Stimulated activated CD4-positive, alpha-beta T cell treated with anti-CD3 and anti-CD28 coated beads, Interleukin-12 subunit alpha, Interleukin-12 subunit beta, amount 100 ng/mL, for 4 hours (primary cell): ENCODE data around the gene CORO1C.
"Not testable (repeated sequence)": the region's sequence is repeated elsewhere in the genome, so short reads cannot be mapped to it uniquely, and the experiment has no call there.

Source experiments
- DNase-seq: peaks from one replicate; pipeline ENCODE4 v3.0.0-alpha.2; 2020

Gene CORO1C

GRCh38 chr12:108731105-108731865 is at the start of gene CORO1C:
Gene CORO1C, minus strand, starts transcription at chr12:108731518. Its CDS starts 30,200 bp downstream, at chr12:108701318.
- peak; percentile 91 for DNase-seq

- DNase-seq: no peak
Measured at GRCh38 chr12:108779998-108780688, 48.8 kb upstream of the CORO1C start.

DNA sequence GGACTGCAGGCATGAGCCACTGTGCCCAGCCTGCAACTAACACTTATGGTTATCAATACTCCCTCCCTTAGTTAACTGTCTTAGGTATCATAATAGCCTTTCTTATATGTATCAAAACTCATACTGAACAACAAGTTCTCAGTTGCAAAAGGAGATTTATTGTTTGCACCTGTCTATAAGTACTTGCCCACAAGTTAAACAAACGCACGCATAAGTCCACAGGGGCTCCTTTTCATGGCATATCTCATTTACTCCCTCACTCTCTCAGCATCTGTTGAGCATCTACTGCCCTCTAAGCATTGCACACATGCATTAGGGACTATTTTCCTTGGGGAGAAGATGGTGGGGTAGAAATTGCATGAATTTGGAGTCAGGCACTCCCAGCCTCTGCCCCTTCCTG is 46.7 kb upstream of the CORO1C start:
- DNase-seq: no peak

DNA sequence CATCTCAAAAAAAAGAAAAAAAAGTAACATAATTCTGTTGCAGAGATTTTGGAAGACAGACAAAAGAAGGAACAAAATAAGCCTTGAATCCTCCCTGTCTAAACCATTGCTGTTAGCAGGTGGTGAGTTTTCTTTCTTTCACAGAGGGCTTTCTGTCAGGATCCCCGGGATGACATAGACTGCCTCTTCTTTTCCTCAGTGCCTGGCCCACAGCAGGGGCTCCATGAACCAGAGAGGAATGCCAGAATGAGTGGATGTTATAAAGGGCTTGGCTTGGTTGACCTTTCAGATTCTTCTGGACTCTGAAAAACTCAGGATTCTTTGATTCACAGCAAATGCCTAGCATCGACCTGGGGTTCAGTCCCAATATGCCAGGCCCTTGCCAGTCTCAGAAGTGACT is 45.8 kb upstream of the CORO1C start:
- DNase-seq: no peak

- DNase-seq: no peak
Measured at GRCh38 chr12:108773798-108774788, 42.8 kb upstream of the CORO1C start.

DNA sequence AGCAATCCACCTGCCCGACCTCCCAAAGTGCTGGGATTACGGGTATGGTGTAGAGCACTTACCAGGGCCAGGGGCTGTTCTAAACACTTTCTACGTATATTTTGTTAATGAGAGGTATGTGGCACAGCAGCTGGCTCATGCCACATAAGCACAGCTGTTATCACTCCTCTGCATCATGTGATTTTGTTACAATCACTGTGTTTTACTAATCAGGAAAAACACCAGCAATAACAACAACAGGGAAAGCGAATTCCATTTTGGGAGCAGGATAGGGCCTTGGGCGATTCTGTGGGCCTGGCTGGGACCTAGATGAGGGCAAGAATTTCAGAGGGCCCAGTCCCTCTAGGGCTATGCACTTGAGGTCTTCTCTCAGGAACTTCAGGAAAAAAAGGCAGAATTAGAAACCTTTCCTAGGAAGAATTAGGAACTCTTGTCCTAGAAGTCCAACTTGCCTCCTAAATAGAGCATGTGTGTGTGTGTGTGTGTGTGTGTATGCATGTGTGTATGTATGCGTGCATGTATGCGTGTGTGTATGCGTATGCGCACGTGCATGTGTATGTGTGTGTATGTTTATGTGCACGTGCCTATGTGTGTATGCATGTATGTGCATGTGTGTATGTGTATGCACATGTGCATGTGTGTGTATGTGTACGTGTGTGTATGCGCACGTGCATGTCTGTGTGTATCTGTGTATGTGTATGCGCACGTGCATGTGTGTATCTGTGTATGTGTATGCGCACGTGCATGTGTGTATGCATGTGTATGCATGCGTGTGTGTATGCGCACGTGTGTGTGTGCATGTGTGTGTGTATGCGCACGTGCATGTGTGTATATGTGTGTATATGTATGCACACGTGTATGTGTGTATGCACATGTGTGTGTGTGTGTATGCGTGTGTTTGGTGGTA is 41.8 kb upstream of the CORO1C start:
- DNase-seq: no peak

- DNase-seq: no peak
Measured at GRCh38 chr12:108772247-108772646, 40.9 kb upstream of the CORO1C start.

GRCh38 chr12:108771835-108772234 is 40.5 kb upstream of the CORO1C start:
- DNase-seq: not testable (repeated sequence)

DNA sequence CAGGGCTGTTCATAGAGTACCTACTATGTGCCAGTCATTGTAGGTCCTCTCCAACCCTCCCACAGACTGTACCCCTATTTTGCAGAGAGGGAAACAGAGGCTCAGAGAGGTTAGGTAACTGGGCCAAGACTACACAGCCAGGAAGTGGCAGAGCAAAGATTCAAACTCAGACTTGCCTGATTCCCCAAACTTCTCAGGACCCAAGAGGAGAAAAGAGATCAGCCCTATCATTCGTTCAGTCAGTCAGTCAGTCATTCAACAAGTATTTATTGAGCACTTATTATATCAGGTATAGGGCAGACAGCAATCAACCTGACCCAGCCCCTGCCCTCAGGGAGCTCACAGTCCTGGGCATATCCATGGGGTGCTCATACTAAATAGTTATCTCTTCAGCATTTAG is 39.6 kb upstream of the CORO1C start:
- no peak for DNase-seq

DNA sequence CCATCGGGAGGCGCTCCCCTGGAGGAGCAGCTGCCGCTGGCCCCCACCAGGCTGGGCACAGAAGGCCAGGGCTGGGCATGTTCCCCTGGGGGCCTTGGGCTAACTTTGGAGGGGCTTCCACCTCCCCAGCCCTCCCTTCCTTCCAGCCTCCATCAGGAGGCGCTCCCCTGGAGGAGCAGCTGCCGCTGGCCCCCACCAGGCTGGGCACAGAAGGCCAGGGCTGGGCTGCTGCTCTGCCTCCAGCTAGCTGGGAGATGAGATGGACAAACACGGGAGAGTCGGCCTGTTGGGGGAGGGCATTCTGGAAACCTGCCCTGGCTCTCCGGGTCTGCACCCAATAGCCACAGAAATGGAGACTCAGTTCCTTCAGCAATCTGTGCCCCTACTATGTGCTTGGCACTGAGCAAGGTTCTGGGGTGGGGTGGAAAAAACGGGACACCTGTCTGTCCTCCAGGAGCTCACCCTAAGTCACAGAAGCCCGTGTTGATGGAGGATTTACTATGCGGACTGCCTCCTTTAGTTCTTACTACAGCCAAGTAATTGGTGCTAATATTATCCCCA is 39.0 kb upstream of the CORO1C start:
- no peak for DNase-seq

- no peak for DNase-seq
Measured at GRCh38 chr12:108768591-108769500, 37.5 kb upstream of the CORO1C start.

GRCh38 chr12:108766294-108766693 is 35.0 kb upstream of the CORO1C start:
- no peak for DNase-seq

DNA sequence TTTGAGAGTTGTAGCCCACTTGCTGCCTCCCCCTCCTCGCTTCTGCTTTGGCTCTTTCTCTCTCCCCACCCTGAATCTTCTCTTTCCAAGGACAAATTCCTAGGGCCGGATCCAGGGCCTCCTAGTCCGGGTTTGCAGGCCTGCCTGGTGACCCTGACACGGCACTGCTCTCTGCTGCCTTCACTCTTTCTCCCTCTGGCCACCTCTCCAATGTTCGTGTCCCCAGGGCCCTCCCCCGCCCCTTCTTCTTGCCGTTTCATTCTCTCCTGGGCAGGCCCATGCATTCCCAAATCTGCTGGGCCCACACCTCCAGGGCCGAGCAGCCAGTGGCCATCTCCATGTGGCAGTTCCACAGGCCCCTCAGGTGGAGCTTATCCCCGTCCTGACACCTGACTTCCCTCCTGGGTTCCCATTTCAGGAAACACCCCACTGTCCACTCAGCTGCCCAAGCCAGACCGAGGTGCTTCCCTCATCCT is 34.0 kb upstream of the CORO1C start:
- DNase-seq: no peak

GRCh38 chr12:108764540-108765288 is 33.4 kb upstream of the CORO1C start:
- DNase-seq: no peak

- DNase-seq: no peak
Measured at GRCh38 chr12:108761226-108761625, 29.9 kb upstream of the CORO1C start.

- no peak for DNase-seq
Measured at GRCh38 chr12:108759924-108760323, 28.6 kb upstream of the CORO1C start.

DNA sequence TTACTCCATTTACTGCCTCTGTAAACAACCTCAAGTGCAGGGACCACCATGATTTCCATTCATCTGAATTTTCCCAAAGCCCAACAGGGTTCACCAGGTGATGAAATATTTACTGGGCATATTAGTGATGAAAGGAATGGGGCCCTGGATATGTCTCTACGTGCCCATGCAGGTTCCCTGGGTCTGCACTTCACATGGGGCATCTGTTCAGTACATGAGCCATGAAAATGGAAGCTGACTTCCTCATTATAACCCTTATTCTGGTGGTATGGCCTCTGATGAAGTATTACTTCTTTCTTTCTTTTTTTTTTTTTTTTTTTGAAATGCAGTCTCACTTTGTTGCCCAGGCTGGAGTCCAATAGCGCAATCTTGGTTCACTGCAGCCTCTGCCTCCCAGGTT is 26.5 kb upstream of the CORO1C start:
- no peak for DNase-seq

DNA sequence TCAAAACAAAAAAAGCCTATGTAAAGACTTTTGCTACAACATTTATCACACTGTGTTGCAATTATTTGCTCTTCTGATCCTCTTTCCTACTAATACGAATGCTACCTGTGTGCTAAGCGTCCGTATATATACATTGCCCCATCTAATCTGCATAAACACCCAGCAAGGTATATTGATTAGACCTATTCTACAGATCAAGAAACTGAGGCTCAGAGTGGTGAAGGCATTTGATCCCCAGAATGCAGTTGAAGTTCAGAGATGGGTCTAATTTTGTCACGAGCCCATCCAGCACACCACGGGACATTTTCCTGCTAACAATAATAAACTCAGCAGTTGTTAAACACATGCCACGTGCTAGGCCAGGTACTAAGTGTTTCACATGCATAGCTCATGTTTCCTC is 25.1 kb upstream of the CORO1C start:
- DNase-seq: no peak

- no peak for DNase-seq
Measured at GRCh38 chr12:108755481-108755880, 24.2 kb upstream of the CORO1C start.

- no peak for DNase-seq
Measured at GRCh38 chr12:108753976-108754375, 22.7 kb upstream of the CORO1C start.
